NCI-H2081 treated with DMSO at 0.1 percent for 48 hours (cell line): ENCODE data around the gene CRYZ.

Experiments used
- DNase-seq: peaks from one replicate; lab custom pipeline; 2025; lab: John Stamatoyannopoulos, UW

The CRYZ gene

DNA sequence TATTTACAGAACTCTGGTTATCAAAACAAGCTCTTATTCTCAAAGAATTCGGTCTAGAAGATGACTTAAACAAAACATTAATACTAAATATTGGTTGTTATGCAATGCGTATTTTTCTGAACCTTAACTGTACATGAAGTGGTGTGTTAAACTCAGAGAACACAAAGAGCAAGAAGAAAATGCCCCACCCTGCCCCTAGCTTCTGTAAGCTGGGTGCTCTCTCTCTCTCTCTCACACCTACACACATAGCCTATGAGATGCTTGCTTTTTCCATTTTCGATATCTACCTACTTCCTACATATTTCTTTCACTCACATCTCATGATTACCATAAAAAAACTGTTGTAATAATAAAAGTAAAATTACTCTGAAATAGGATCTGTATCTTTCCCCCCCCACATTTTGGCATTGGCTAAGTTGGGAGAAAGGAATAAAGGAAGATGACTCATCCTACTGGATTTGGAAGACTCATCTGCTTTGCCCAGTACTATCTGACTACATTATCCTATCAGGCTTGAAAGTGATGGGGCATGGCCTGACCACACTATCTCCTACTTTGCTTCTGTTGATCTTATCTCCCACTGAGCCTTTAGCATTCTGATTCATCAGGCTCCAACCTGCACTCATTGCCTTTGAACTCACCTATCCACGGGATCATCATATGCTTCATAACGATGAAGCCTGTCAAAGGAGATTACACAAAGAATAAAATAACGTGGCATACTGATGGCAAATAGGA lies 2.9 kb downstream of the CRYZ start:
- no peak for DNase-seq

DNA sequence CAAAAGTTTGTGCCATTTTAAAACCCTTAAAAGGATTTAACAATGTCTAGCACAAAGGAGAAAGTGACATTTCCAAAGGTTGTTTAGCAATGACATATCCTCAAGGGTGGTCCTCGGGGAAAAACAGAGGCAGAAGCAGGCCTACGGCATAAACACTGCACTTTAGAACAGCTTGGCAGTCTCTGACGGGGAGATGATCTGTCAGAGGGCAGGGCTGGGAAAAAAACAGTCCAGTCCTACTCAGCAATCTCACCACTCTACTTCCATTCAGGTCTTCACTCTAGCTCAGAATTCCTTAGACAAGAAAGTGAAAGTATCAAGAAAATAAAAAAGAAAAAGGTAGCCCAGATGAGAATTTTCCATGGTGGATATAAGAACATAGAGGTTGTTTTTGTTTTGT lies 4.1 kb downstream of the CRYZ start:
- no peak for DNase-seq

DNA sequence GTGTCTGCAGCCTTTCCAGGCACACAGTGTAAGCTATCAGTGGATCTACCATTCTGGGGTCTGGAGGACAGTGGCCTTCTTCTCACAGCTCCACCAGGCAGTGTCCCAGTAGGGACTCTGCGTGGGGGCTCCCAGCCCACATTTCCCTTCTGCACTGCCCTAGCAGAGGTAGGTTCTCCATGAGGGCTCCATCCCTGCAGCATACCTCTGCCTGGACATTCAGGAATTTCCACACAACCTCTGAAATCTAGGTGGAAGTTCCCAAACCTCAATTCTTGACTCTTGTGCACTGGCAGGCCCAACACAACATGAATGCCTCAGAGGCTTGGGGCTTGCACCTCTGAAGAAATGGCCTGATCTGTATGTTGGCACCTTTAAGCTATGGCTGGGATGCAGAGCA lies 6.8 kb downstream of the CRYZ start:
- no peak for DNase-seq

DNA sequence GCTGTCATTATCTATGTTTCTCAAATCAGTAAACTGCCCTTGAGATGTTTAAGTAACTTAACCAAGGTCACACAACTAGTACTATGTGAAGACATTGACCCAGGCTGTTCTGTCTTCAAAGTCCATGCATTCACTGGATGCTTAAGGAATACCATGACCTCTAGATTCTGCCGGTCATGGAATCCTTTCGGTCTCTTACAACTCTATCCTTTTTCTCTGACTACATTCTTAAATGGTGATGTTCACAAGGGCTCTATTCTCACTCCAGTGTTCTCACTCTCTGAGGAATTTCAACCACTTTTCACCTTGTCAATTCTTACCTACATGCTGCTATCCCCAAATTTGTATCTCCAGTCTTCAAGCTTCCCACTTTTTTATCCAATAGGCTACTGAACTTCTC lies 15.2 kb downstream of the CRYZ start:
- DNase-seq, result no peak

DNA sequence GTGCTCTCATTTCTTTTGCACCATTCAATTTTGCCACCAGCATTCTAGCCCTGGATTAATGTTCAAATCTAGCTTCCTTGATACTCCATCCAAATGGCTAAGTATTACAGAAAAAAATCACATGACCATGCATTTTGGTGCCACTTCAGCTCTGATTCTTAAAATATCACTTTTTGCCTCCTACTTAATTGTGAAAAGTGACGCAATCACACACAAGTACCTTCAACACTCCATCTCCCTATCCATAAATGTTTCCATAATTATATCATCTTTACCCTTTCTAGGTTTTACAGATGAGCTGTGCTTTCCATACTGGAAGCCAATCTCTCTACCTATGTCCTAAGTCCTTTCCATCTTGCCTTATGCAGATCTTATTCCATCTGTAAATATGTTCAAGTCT lies 16.0 kb downstream of the CRYZ start:
- DNase-seq, result no peak

DNA sequence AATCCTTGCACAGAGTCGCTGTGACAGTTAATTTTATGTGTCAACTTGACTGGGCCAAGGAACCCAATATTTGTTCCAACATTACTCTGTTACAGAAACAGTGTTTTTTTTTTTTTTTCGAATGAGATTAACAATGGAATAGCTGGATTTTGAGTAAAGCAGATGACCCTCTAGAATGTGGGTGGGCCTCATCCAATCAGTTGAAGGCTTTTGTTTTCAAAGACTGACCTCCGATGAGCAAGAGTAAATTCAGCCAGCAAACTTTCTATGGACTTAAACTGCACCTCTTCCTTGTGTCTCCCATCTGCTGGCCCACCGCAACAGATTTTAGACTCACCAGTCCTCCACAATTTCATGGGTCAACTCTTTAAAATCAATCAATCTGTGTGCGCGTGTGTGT lies 17.0 kb downstream of the CRYZ start:
- DNase-seq, result no peak

DNA sequence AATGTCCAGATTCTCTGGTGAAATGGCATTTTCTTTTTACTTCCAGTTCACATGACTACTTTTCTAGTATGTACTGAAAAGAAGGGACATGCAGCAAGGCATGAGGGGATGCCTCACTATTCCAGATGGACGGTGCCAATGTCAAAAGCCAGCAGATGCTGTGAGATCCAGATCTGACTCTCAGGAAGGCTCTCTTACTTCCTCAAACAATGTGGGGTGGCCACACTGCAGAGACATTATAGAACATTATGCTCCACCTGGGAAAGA lies 17.7 kb downstream of the CRYZ start:
- DNase-seq, result no peak

DNA sequence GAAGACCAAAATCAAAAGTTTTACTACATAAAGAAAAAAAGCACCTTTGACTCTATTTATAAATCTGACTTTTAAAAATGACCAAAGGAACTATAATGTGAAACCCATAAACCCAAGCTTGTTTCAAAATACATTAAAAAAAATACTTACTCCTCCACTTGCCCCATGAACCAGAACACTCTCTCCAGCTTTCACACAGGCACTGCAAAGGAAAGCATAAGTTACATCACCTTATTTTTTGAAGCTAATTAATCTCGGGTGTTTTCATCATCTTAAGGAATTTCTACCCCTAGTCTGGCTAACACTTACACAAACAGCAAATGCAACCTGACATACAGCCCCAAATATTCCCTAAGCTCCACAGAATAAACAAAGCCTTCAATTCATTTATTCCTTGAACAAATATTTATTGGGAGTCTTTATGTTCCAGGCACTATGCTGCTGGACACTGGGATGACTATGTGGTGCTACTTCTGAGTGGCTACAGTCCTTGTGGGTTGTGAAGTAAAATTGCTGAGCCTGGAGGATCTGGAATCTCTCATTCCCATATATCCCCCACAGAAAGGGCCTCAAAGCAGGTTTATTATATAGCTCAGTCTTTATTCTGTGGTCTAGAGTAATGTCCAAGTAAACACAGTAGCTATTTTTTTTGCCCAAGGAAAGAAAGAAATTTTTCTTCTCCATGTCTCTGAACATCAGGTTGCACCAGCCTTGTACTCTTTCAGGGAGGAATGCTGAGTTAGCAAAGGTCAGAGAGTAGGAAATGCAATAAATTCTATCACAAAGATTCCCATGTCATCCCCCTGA lies 18.2 kb downstream of the CRYZ start:
- no peak for DNase-seq

DNA sequence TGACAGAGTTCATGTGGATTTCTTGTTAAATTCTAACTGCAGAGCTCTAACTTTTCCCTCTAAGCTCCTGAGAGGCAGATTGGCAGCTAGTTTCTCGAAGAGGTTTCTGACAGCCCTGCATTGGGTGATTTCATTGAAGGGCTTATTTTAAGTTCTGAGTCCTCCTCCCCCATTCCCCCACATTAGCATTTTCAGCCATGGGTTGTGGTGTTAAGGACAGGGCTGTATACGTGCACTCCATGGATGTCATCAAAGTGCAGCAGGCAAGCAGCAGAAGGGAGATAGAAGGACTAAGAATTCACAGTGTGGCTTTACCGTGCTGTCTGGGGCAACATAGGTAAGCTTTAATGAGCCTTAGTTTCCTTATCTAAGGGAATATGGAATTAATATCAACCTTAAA lies 19.0 kb downstream of the CRYZ start:
- no peak for DNase-seq

DNA sequence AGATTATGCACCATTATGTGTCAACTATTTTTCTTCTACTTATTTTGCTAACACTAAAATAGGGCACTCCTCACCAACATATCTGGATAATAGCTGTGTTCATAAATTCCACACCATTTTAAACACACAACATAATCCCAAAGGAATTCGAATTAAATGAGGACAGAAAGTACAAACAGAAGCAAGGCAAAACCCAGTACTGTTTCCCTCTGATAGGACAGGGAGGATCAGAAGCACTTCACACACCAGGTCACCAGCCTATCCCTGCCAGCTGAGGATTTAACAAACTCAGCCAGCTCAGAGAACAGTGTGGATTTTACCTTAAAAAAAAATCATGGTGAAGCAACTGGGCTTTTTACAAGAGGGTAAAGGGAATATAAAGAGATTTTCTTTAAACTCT lies 20.0 kb downstream of the CRYZ start:
- no peak for DNase-seq

DNA sequence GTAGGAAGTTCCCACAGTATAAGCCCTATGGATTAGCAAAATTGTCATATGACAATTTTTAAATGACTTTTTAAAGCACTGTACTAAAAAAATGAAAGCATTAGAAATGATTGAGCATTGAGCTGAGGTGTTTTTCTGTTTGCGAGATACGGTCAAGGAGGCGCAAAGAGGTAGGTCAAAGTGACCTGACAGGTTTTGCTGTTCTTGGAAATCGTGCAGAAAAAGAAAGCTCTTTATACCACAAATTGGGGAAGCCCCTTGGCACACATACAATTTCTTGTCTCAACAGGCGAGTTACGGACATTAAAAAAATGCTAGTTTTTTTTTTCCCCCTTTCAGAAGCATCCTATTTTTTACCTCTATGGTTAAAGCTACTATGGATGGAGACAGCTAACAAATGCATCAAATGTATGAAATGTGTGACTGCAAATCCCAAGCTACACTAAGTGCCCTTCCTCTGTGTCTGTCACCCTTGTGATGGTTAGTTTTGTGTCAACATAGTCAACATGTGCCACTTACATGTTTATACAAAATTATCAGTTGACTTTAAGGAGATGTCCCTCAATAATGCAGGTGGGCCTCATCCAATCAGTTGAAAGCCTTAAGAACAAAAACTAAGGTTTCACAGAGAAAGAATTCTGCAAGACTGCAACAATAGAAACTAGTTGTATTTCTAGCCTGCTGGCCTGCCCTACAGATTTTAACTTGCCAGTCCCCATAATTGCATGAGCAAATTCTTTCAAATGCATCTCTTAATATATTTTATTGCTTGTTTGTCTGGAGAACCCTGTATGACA lies 29.3 kb downstream of the CRYZ start:
- DNase-seq, result no peak

DNA sequence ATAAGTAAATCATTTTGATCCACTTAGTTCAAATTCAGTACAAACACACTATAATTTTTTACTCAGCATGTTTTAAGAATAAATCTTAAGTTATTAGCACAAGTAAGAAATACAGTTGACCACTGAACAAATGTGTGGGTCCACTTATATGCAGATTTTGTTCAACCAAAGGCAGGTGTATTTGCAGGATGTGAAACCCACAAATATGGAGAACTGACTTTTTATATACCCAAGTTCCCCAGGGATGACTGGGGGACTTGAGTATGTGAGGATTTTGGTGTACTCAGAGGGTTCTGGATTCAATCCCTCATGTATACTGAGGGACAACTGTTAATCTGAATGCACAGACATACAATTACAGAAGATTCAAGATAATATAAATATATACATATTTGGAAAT lies 33.5 kb downstream of the CRYZ start:
- DNase-seq, result no peak

DNA sequence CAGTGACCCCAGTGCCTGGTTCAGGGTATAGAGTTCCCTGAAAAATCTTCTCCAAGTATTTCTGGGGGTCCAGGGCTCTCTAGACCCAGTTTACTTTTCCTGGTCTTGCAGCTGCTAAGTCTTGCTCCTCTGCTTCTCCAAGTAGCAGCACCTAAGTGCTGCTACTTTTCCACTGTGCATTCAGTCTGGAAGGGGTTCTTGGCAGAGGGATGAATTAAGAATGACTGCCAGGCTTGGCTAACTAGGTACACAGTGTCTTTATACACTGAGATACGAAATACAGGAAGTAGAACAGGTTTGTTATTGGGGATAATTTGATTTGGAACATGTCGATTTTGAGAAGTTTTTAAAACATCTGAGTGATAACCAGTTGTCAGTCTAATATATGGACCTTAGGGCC lies 35.0 kb downstream of the CRYZ start:
- DNase-seq, result no peak

DNA sequence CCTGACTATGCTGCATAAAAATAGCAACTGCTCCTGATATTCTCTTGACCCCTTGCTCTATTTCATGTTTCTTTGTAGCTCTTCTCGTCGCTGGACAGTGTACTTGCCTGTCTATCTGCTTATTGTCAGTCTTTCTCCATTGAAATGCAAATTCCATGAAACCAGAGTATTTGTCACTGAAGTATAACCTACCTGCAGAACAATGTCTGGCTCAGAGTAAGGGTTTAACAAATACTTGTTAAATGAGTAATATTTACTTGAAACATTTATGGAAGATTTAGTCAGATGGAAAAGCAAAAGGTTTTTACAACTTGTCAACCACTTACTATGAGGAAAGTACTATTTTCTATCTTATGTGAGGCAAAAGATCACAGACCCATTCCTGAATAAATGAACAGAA lies 39.4 kb downstream of the CRYZ start:
- DNase-seq, result no peak

DNA sequence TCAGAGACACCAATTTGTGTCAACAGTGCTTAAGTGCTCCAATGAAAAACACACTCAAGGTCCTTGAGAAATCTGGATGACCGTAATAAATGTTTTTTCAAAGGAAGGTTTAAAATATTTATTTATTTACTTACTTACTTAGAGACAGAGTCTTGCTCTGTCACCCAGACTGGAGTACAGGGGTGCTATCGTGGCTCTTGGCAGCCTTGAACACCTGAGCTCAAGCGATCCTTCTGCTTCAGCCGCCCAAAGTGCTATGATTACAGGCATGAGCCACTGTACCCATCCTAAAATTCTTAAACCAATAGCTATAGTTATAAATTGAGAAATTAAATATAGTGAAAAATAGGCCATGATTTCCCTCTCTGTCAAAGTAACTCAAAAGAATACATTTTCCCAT lies 41.9 kb downstream of the CRYZ start:
- no peak for DNase-seq

DNA sequence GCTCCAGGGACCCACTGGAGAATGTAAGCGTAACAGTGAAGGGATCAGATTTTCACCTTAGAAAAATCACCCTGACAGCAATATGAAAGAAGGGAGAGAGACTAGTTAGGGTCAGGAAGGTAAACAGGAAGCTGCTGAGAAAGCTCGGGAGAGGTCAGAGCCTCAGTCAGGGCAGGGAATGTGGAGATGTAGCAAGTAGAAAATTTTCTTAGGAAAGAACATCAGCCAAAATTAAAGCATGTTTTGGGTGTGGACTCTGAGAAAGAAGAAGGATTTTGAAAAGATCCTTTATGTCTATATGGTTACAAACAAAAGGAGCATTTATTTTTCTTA lies 42.5 kb downstream of the CRYZ start:
- no peak for DNase-seq

DNA sequence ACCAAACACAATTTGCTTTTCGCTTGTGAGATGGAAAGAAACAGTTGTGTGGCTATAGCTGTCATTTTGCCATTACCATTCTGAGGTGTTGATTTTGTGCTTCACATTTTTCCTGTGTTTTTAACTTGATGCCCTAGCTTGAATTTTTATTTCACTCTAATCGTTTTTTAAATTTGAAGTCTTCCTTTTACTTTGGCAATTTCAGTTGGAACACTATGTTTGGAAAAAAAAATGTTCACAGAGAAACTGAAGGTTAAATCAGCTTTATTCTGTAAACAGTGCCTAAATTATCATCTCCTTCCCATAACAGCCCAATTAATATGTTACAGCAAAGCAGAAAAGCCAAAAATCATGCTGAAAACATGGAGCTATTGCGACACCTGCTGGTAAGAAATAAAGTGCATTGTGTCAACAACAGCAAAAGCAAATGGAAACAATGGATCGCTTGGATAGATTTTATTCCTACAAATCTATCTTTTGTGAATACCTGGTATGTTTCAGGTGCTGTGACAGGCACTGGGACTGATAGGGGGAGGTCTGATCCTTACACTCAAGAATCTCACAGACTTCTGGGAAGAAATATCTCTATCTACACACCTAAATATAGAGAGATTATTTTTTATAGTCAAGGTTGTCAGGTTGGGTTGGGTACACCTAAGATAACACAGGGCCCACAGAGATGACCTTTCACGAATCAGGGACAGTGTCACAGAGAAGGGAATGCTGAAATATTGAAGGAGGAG lies 43.1 kb downstream of the CRYZ start:
- peak; percentile 27 for DNase-seq

DNA sequence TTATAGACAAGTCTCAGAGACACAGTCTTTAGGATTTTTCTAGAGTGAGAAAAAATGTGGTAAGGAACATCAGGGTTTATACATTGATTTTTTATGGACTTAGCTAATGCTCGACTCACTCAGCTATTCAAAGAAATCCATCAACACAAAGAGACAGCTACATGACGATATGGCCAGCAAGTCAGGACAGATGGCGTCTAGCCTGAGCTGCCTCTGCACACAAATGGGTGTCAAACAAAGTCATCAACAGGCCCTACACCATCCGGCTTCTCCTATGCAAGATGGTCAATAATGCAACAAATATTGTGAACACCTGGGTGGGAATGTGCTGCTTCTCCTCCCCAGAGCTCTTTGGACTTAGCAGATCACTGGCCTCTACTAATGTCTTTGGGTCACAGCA lies 45.9 kb downstream of the CRYZ start:
- no peak for DNase-seq

DNA sequence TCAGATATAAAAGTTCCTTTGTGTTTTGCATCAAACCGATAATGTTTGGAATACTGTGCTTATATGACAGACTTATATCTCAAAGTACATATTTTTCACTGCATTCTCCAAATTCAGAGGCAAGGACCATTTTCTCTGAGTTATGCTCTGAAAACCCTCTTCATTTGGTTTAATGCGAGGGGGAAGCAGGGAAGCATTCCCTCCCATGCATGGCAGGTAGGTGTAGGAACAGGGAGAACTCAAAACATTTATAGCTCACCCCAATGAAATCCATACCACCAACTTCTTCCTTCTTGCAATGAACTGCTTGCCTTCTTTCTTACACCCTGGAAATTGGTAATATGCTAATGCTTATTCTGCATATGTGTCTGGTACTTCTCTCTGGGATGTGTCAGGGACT lies 48.5 kb downstream of the CRYZ start:
- no peak for DNase-seq

DNA sequence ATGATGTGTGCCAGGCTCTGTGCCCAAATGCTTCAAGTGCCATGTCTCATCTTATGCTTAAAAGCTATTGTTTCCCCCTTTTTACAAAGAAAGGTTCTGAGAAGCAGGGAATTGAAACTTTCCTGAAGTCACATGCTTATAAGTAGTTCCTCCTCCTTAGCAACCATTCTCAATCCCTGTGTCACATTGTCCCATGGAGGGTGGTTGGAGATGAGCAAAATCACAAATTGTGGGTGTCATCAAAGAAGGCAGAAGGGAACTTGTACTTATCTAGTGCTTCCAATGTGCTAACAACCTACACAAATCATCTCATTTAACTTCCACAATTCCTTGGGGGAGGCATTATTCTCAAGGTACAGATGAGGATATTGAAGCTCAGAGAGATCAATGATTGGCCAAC lies 49.2 kb downstream of the CRYZ start:
- no peak for DNase-seq

DNA sequence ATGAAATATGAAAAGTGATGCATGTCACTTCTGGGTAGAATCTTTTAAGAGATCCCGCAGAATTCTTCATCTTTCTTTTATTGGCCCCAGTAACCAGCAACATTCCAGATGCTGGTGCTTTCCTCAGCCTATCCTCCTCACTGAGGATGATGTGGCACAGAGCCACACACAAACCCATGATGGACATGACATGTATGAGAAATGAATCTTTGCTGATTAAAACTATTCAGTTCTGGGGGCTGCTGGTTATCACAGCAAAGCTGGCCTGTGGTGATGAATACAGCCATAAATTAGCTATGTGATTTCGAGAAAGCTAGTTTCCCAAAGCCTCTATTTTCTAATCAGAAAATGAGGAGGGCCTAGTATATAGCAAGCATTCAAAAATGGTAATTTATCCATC lies 51.0 kb downstream of the CRYZ start:
- no peak for DNase-seq

DNA sequence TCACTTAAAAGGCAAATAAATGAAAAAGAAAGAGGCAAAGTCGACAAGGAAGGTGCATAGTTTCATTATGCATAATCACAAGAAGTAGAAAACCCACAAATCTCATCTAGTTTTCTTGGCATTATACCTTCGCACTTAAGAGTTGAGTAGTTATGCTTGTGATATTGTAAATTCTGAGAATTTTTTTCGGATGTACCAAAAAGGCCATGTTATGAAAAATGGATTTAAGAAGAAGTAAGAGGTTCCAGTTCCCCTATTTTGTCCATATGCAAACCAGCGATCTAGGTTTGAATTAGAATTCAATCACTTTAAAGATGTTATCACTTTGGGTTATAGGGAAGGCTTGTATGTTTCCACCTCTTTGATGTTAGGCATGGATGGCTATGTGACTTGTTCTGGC lies 51.4 kb downstream of the CRYZ start:
- DNase-seq, result no peak

DNA sequence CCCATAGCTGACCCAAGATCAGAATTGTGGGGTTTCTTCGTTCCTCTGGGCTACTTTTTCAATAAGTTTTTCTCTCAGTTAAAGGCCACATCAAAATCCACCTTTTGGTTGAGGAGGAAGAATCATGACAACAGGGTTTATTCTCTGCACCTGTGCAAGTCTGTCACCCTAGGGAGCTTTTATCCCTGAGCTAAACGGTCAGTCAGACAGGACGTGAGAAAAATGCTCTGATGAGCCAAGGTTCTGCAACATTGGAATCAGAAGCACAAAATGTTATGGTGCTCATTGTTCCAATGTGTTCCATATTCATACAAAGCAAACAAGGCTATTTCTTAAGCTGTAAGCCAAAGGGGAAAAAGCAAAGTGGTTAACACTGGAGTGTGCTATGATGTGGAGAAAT lies 51.8 kb downstream of the CRYZ start:
- no peak for DNase-seq
